Liver (tissue), 9 donors: ENCODE measurements around the gene RRAGC. TPM values are rescaled to one million over a fixed set of nuclear protein-coding genes. Genes with fewer than 3 reads are reported as not detected.

ENCODE experiments used
- DNase-seq: peaks from one replicate; pipeline ENCODE4 v3.0.0-alpha.2; 2017; ENCODE audit warnings: low spot score
- H3K27ac ChIP-seq, 2 donors: one replicate each; pipeline ENCODE4 v1.7.0; 2013; ENCODE audit warnings: inconsistent platforms in 2 of 2, low read length in 2 of 2, control low read depth in 1 of 2, low read depth in 1 of 2, mild to moderate bottlenecking in 1 of 2
- H3K27me3 ChIP-seq, 4 donors: one replicate each; pipeline versions ENCODE4 v1.6.1 to v1.7.0; 2013; ENCODE audit warnings: low read length in 3 of 4, inconsistent platforms in 1 of 4, mild to moderate bottlenecking in 1 of 4, moderate library complexity in 1 of 4; ENCODE audit not compliant: control insufficient read depth in 4 of 4, insufficient read depth in 4 of 4
- H3K36me3 ChIP-seq, 4 donors: one replicate each; pipeline versions ENCODE4 v1.6.1 to v1.7.0; 2013; ENCODE audit warnings: low read length in 3 of 4, mild to moderate bottlenecking in 3 of 4, low read depth in 1 of 4, moderate library complexity in 1 of 4; ENCODE audit not compliant: control insufficient read depth in 4 of 4, insufficient read depth in 3 of 4
- H3K4me1 ChIP-seq, 4 donors: one replicate each; pipeline versions ENCODE4 v1.6.1 to v1.7.0; 2013; ENCODE audit warnings: low read length in 3 of 4, mild to moderate bottlenecking in 3 of 4, moderate library complexity in 1 of 4; ENCODE audit not compliant: control insufficient read depth in 4 of 4, insufficient read depth in 4 of 4
- H3K4me3 ChIP-seq, 3 donors: one replicate each; pipeline versions ENCODE4 v1.6.1 to v1.7.0; 2013; ENCODE audit warnings: low read length in 3 of 3, control low read depth in 1 of 3, low read depth in 1 of 3, mild to moderate bottlenecking in 1 of 3
- H3K9ac ChIP-seq, 2 donors: one replicate each; pipeline ENCODE4 v1.7.0; 2013; ENCODE audit warnings: low read length in 2 of 2, mild to moderate bottlenecking in 2 of 2, moderate library complexity in 2 of 2, control low read depth in 1 of 2, low read depth in 1 of 2
- H3K9me3 ChIP-seq, 4 donors: one replicate each; pipeline versions ENCODE4 v1.6.1 to v1.7.0; 2013; ENCODE audit warnings: low read length in 3 of 4; ENCODE audit not compliant: control insufficient read depth in 4 of 4
- EGR1 ChIP-seq, 2 donors: IDR thresholded peaks; 2 replicates each; pipeline ENCODE4 v1.6.1; 2016 to 2018; ENCODE audit warnings: antibody characterized with exemption in 2 of 2, low read depth in 2 of 2
- FOXA1 ChIP-seq: IDR thresholded peaks from 2 replicates; pipeline ENCODE4 v1.6.1; 2016; ENCODE audit warnings: antibody characterized with exemption
- FOXA2 ChIP-seq: IDR thresholded peaks from 2 replicates; pipeline ENCODE4 v1.6.1; 2016; ENCODE audit warnings: antibody characterized with exemption
- GABPA ChIP-seq, 2 donors: IDR thresholded peaks in 1 of 2; conservative IDR thresholded peaks in 1 of 2; 2 replicates each; pipeline ENCODE4 v1.6.1; 2016; ENCODE audit warnings: antibody characterized with exemption in 2 of 2, mild to moderate bottlenecking in 1 of 2, moderate library complexity in 1 of 2
- HNF4A ChIP-seq, 2 donors: conservative IDR thresholded peaks; 2 replicates each; pipeline ENCODE4 v1.6.1; 2016; ENCODE audit warnings: antibody characterized with exemption in 2 of 2, mild to moderate bottlenecking in 2 of 2
- HNF4G ChIP-seq: IDR thresholded peaks from 2 replicates; pipeline ENCODE4 v1.6.1; 2016; ENCODE audit warnings: antibody characterized with exemption
- JUND ChIP-seq, 2 donors: IDR thresholded peaks; 2 replicates each; pipeline ENCODE4 v1.6.1; 2016; ENCODE audit warnings: antibody characterized with exemption in 2 of 2
- NR2F2 ChIP-seq: IDR thresholded peaks from 2 replicates; pipeline ENCODE4 v1.6.1; 2016; ENCODE audit warnings: antibody characterized with exemption
- RAD21 ChIP-seq, 2 donors: IDR thresholded peaks; 2 replicates each; pipeline ENCODE4 v1.6.1; 2016; ENCODE audit warnings: antibody characterized with exemption in 2 of 2, mild to moderate bottlenecking in 2 of 2
- RXRA ChIP-seq, 2 donors: IDR thresholded peaks; 2 replicates each; pipeline ENCODE4 v1.6.1; 2017 to 2018; ENCODE audit warnings: antibody characterized with exemption in 2 of 2, mild to moderate bottlenecking in 1 of 2
- SP1 ChIP-seq: IDR thresholded peaks from 2 replicates; pipeline ENCODE4 v1.6.1; 2018; ENCODE audit warnings: antibody characterized with exemption, mild to moderate bottlenecking
- TAF1 ChIP-seq: conservative IDR thresholded peaks from 2 replicates; pipeline ENCODE4 v1.6.1; 2016; ENCODE audit warnings: antibody characterized with exemption, mild to moderate bottlenecking
- YY1 ChIP-seq: IDR thresholded peaks from 2 replicates; pipeline ENCODE4 v1.6.1; 2016; ENCODE audit warnings: antibody characterized with exemption, mild to moderate bottlenecking
- WGBS: extraction: QIAGEN DNeasy Blood & Tissue Kit; methylation state at CpG from one replicate; pipeline ENCODE4 v1.1.7; 2013; 5-methylcytosine and 5-hydroxymethylcytosine counted together
- polyA plus RNA-seq, 2 donors: library from polyadenylated mRNA; stranded (reverse) in 1 of 2; unstranded in 1 of 2; fragments of 200-250 nt in 1 of 2; fragments of >200 nt in 1 of 2; fragmentation: Nextera tagmentation in 1 of 2; extraction: Ambion mirVana in 1 of 2; gene quantifications; one replicate each; pipeline versions ENCODE4 v1.2.1 to v1.2.3, GENCODE V29; 2013 to 2015
- total RNA-seq, 2 donors: library from RNA; depleted of rRNA; stranded (reverse); fragments of >200 nt; gene quantifications; one replicate each; pipeline ENCODE4 v1.2.3, GENCODE V29; 2014
- TF ChIP-seq, protein P1 (sequence below): fragments of 150-350 bp; IDR thresholded peaks from 2 replicates; pipeline ENCODE4 v1.5.1; 2017; ENCODE audit warnings: improper control_type of control experiment, low read depth, low read length; ENCODE audit not compliant: missing input control
- TF ChIP-seq, protein P2 (sequence below): IDR thresholded peaks from 2 replicates; pipeline ENCODE4 v1.6.1; 2016; ENCODE audit warnings: antibody characterized with exemption
- TF ChIP-seq, protein P3 (sequence below): IDR thresholded peaks from 2 replicates; pipeline ENCODE4 v1.6.1; 2016; ENCODE audit warnings: antibody characterized with exemption
- TF ChIP-seq, protein P4 (sequence below): IDR thresholded peaks from 2 replicates; pipeline ENCODE4 v1.6.1; 2016; ENCODE audit warnings: antibody characterized with exemption
- TF ChIP-seq, protein P5 (sequence below): IDR thresholded peaks from 2 replicates; pipeline ENCODE4 v1.6.1; 2016; ENCODE audit warnings: antibody characterized with exemption, mild to moderate bottlenecking
- donor health status: healthy.
- donor health status: healthy.
- donor health status: healthy.
- donor health status: healthy.
- donor health status: healthy.

Gene RRAGC
- total and polyA plus RNA-seq, 4 donors = 6.6 to 10.1 (median 7.2) TPM

DNA sequence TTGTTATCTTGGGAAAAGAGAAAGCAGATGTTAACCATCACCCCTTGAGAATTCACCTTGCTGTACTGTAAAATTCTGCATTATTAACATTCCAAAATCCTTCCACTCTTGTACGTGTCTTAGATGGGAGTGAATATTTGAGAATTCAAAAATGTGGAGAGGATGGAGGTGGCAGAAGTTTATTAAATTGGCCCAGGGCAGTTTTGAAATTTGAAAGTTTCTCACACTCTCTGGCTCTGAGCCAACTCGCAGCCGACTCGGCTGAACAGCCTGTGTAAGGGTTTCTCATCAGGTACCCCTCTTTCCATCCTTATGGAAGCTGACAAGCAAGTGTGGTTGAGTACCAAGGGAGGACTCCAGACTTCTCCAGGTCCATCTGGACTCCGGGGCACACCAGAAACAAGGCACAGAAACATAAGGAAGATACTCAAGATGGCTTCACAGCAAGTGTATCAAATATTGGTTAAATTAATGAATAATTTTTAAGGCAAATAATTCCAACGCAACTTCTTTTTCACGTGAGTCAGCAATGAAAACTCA lies 45.1 kb downstream of the RRAGC start:
- Histone ChIP-seq H3K9me3 (peaks cover 0 to 5% (median 2%) of the 10 kb centered on the region in 4 donors), H3K27ac (no peak overlapping the region), H3K4me1 (peaks cover 6 to 12% (median 10%) of the 10 kb centered on the region in 4 donors), H3K27me3 (peaks cover 2 to 21% (median 8%) of the 10 kb centered on the region in 4 donors), H3K36me3 (no peaks in the 10 kb centered on the region), H3K4me3 (no peak overlapping the region), H3K9ac (no peak overlapping the region)
- WGBS = 52% methylated on average over 7 of the region's 7 CpGs
- TF ChIP-seq, protein P1, sequence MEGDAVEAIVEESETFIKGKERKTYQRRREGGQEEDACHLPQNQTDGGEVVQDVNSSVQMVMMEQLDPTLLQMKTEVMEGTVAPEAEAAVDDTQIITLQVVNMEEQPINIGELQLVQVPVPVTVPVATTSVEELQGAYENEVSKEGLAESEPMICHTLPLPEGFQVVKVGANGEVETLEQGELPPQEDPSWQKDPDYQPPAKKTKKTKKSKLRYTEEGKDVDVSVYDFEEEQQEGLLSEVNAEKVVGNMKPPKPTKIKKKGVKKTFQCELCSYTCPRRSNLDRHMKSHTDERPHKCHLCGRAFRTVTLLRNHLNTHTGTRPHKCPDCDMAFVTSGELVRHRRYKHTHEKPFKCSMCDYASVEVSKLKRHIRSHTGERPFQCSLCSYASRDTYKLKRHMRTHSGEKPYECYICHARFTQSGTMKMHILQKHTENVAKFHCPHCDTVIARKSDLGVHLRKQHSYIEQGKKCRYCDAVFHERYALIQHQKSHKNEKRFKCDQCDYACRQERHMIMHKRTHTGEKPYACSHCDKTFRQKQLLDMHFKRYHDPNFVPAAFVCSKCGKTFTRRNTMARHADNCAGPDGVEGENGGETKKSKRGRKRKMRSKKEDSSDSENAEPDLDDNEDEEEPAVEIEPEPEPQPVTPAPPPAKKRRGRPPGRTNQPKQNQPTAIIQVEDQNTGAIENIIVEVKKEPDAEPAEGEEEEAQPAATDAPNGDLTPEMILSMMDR = no peak
- TF ChIP-seq YY1 (no peak), FOXA1 (no peak), NR2F2 (no peak), FOXA2 (no peak), SP1 (no peak), HNF4A (conservative IDR thresholded peaks at IDR 0.05) (no peak), GABPA (IDR thresholded peaks at IDR 0.05 in 1 of 2, conservative IDR thresholded peaks at IDR 0.05 in 1 of 2) (no peak), RAD21 (IDR thresholded peaks at IDR 0.05) (no peak), EGR1 (IDR thresholded peaks at IDR 0.05; ENCODE audit: low read depth in 2 of 2) (no peak), RXRA (IDR thresholded peaks at IDR 0.05) (no peak), TAF1 (no peak), HNF4G (no peak)
- TF ChIP-seq, protein P2, sequence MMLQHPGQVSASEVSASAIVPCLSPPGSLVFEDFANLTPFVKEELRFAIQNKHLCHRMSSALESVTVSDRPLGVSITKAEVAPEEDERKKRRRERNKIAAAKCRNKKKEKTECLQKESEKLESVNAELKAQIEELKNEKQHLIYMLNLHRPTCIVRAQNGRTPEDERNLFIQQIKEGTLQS = no peak
- DNase-seq = no peak

DNA sequence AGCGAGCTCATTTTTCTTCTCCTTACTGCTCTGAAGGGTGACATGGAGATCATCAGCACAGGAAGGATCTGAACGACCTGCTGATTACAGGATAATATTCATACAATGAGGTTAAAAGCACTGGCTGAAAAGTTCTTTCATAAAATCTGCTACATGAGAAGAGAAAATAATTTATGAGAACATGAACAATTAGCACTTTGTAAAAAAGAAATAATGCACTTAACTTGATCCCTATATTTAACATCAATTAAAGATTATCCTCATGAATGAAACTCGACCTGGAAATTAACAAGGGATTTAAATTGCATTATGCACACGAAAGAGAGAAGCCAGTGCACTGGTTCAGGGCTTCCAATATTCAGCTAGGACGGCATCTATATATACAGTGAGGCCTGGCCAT lies 46.6 kb downstream of the RRAGC start:
- no peak overlapping the region for H3K4me3 ChIP-seq
- H3K27me3 ChIP-seq = peaks cover 2 to 19% (median 6%) of the 10 kb centered on the region in 4 donors
- no peak overlapping the region for H3K9ac ChIP-seq
- no peak for DNase-seq
- peaks cover 0 to 5% (median 2%) of the 10 kb centered on the region in 4 donors for H3K9me3 ChIP-seq
- peaks cover 0 to 4% (median 3%) of the 10 kb centered on the region in 4 donors for H3K4me1 ChIP-seq
- H3K27ac ChIP-seq = no peak overlapping the region
- no peaks in the 10 kb centered on the region for H3K36me3 ChIP-seq
- no peak for TF ChIP-seq YY1
- TF ChIP-seq RAD21 (IDR thresholded peaks at IDR 0.05) = no peak
- TF ChIP-seq, protein P1 = no peak
- TF ChIP-seq TAF1 = no peak
- TF ChIP-seq, protein P2 = no peak
- TF ChIP-seq FOXA2 = no peak
- TF ChIP-seq, protein P3, sequence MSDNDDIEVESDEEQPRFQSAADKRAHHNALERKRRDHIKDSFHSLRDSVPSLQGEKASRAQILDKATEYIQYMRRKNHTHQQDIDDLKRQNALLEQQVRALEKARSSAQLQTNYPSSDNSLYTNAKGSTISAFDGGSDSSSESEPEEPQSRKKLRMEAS = no peak
- no peak for TF ChIP-seq NR2F2
- no peak for TF ChIP-seq JUND (IDR thresholded peaks at IDR 0.05)
- TF ChIP-seq, protein P4, sequence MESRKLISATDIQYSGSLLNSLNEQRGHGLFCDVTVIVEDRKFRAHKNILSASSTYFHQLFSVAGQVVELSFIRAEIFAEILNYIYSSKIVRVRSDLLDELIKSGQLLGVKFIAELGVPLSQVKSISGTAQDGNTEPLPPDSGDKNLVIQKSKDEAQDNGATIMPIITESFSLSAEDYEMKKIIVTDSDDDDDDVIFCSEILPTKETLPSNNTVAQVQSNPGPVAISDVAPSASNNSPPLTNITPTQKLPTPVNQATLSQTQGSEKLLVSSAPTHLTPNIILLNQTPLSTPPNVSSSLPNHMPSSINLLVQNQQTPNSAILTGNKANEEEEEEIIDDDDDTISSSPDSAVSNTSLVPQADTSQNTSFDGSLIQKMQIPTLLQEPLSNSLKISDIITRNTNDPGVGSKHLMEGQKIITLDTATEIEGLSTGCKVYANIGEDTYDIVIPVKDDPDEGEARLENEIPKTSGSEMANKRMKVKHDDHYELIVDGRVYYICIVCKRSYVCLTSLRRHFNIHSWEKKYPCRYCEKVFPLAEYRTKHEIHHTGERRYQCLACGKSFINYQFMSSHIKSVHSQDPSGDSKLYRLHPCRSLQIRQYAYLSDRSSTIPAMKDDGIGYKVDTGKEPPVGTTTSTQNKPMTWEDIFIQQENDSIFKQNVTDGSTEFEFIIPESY = no peak
- no peak for TF ChIP-seq FOXA1
- no peak for TF ChIP-seq HNF4G
- TF ChIP-seq GABPA (IDR thresholded peaks at IDR 0.05 in 1 of 2, conservative IDR thresholded peaks at IDR 0.05 in 1 of 2) = no peak
- TF ChIP-seq, protein P5, sequence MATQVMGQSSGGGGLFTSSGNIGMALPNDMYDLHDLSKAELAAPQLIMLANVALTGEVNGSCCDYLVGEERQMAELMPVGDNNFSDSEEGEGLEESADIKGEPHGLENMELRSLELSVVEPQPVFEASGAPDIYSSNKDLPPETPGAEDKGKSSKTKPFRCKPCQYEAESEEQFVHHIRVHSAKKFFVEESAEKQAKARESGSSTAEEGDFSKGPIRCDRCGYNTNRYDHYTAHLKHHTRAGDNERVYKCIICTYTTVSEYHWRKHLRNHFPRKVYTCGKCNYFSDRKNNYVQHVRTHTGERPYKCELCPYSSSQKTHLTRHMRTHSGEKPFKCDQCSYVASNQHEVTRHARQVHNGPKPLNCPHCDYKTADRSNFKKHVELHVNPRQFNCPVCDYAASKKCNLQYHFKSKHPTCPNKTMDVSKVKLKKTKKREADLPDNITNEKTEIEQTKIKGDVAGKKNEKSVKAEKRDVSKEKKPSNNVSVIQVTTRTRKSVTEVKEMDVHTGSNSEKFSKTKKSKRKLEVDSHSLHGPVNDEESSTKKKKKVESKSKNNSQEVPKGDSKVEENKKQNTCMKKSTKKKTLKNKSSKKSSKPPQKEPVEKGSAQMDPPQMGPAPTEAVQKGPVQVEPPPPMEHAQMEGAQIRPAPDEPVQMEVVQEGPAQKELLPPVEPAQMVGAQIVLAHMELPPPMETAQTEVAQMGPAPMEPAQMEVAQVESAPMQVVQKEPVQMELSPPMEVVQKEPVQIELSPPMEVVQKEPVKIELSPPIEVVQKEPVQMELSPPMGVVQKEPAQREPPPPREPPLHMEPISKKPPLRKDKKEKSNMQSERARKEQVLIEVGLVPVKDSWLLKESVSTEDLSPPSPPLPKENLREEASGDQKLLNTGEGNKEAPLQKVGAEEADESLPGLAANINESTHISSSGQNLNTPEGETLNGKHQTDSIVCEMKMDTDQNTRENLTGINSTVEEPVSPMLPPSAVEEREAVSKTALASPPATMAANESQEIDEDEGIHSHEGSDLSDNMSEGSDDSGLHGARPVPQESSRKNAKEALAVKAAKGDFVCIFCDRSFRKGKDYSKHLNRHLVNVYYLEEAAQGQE = no peak
- TF ChIP-seq SP1 = no peak
- 61% methylated on average over 5 of the region's 5 CpGs for WGBS
